Epithelial cell of proximal tubule (primary cell): ENCODE results near the gene LDAH. TPM values are rescaled to one million over a fixed set of nuclear protein-coding genes. Genes with fewer than 3 reads are reported as not detected.
A peak's percentile ranks its signal among the peaks of the same experiment; 100 is the strongest.

ENCODE experiments used
- DNase-seq: peaks from one replicate; pipeline ENCODE4 v3.0.0-alpha.2; 2011; ENCODE audit warnings: low read depth
- H3K4me3 ChIP-seq: 2 replicates; pipeline ENCODE4 v1.5.1; 2011; ENCODE audit warnings: low read depth, mild to moderate bottlenecking, low read length
- total RNA-seq: library from RNA; depleted of rRNA; stranded (reverse); fragments of >200 nt; gene quantifications from 2 replicates; pipeline ENCODE4 v1.2.3, GENCODE V29; 2015
- TF ChIP-seq, protein P1 (sequence below): conservative IDR thresholded peaks from 2 replicates; pipeline ENCODE4 v1.5.1; 2012; ENCODE audit warnings: low read depth, mild to moderate bottlenecking, low read length

Gene LDAH
- total RNA-seq, 1 donor from 2014 or later, result 16.5 TPM

DNA sequence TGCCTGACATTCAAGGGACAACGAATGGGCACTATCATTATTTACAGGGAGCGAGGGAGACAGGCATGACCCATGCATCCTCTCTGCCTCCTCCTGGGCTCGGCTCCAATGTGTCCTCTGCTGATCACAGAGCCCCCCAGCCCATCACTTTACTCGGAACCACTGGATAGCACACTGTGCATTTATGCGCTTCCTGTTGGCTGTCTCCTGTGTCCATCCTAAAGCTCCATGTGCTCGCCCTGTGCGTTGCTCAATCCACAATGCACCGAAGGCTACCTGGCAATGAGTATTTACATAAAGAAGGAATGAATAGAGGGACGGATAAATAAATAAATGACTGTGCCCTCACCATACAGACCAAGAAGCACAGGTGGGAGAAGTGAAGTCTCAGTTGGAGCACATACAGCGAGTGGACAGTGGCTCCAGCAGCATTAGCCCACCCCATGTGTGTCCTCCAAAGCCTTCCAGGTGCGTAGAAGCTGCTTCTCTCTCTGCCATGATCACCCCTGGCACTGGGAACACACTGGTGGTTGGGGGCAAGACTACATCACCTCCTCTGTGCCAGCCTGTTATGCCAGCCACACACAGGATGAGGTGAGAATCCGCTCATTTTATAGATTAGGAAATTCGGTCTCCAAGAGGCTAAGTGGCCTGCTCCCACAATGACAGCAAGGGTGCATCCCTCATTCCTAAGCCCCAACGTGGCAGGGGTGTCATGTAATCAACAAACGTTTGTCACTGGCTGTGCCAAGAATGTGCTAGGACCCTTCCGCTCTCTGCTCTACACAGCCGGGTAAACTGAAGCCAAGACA lies 158.3 kb downstream of the LDAH start:
- DNase-seq, result no peak
- no peak overlapping the region for H3K4me3 ChIP-seq
- TF ChIP-seq, protein P1, sequence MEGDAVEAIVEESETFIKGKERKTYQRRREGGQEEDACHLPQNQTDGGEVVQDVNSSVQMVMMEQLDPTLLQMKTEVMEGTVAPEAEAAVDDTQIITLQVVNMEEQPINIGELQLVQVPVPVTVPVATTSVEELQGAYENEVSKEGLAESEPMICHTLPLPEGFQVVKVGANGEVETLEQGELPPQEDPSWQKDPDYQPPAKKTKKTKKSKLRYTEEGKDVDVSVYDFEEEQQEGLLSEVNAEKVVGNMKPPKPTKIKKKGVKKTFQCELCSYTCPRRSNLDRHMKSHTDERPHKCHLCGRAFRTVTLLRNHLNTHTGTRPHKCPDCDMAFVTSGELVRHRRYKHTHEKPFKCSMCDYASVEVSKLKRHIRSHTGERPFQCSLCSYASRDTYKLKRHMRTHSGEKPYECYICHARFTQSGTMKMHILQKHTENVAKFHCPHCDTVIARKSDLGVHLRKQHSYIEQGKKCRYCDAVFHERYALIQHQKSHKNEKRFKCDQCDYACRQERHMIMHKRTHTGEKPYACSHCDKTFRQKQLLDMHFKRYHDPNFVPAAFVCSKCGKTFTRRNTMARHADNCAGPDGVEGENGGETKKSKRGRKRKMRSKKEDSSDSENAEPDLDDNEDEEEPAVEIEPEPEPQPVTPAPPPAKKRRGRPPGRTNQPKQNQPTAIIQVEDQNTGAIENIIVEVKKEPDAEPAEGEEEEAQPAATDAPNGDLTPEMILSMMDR, result no peak

DNA sequence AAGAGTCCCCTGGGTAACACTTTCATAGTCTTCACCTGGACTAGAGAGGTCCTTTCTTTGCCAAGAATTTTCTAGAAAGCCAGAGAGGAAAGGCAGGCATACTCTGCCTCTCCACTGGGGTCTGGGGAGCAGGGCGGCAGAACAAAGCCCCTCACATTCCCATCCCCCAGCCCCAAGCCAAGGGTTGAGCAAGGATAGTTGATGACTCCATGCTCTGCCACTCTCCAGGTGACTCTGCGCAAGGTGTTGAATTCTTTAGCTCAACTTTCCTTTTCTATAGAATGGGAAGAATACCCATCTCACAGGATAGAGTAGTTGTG lies 158.9 kb downstream of the LDAH start:
- DNase-seq, result no peak
- no peak overlapping the region for H3K4me3 ChIP-seq
- TF ChIP-seq, protein P1, result no peak

DNA sequence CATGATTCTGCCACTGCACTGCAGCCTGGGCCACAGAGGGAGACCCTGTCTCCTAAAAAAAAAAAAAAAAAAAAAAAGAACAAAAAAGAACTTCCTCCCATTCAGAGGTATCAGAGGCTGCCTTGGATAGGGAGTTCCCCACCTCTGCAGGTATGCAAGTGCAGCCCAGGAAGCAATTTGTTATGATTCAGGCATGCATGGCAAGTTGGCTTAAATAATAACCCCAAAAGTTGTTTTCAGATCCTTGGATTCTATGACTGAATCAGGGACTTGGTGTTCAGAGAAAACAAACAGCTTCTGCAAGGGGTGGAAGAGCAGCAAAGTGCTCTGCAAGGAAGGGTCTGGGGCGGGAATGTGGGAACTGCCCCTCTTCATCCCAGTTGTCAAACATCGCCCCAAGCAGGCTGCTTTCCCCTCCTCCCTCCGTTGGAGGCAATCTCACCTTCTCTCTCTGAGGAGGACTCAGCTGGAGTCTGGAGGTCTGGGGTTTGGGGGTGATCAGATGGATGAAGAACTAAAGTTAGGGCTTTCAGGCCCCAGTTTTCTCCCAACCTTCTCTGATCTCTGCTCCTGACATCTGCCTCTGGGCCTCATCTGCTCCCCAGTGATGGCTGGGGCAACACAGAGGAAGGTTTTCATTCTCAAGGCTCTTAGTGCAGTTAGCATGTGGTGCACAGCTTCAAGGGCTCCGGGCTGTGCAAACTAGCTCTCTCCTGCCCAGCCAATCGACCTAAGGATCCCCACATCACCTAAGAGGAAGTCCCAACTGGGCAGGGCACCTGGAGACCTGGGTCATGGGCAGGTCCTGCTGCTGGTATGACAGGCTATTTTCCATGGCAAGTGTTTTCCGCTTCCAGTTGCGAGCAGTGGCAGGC lies 159.5 kb downstream of the LDAH start:
- TF ChIP-seq, protein P1, result no peak
- DNase-seq, result no peak

DNA sequence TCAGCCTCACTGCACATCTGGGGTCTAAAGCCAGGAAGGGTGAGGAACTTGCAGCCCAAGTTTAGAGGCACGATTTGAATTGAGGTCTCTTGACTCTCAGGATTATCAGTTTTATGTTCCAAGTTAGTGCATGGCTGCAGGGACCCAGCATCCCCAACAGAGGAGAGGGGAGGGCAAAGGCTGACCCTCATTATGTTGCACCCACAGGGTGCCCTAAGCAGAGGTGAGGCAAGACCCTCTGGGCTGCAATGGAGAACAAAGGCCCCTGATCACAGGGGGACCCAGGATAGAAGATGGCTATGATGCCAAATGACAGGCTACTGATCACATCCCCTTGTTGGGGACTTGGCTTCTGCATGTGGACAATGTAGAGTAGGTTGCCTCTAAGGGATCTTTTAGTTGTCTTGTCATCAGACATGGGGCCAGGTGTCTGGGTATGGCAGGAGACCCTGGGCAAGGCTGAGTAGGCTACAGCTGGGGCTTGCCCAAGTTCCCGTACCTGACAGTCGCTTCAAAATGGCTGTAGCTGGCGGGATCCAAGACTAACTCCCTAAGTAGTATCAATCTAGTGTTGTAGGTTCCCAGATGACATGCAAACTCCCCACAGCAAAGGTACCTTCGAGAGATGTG lies 160.5 kb downstream of the LDAH start:
- no peak overlapping the region for H3K4me3 ChIP-seq
- TF ChIP-seq, protein P1, result no peak
- DNase-seq, result no peak

More for the DNA sequence above, 159.5 kb downstream of the LDAH start:
- no peak overlapping the region for H3K4me3 ChIP-seq

DNA sequence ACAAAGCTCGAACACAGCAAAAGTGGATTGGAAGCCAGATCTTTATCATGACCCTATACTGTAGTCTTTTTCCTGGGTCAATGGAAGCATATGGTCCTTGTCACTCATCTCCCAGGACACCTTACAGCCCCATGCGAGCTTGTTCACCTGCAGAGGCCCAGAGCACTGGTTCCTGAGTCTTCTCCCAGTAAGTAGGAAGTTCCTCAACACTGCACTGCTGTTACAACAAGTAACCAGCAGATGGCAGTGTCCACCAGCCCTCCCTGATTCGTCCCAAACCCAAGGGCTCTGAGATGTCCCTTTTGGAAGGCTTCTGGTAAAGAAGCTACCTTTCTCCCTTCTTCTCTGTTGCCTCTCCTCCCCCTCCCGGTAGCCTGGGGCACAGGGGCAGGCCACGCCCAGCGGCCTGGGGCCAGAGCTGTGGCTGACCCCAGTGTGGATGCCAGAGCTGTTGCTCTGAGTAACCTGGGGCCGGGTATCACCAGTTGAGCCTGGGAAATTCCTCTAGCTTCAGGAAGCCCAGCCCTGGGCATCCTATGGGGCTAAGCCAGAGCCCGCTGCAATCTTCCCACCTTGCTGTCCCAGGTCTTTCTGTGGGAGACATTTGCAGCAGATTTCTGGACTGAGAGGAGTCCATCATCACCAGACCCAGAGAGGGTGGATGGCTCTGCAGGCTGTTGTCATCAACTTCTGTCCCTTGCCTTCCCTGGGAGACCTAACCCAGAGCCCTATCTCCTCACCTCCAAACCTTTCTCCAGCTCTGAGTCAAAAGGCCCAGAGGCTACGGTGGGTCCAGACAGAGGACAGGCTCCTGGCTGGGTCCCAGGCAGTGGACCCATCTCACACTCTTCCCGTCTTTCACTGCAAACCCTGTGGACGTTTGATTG lies 161.2 kb downstream of the LDAH start:
- no peak for DNase-seq
- TF ChIP-seq, protein P1, result peak; percentile 96
- no peak overlapping the region for H3K4me3 ChIP-seq
